ENCODE measurements around the gene BSN. TPM values are rescaled to one million over a fixed set of nuclear protein-coding genes. Genes with fewer than 3 reads are reported as not detected.

The BSN gene
- total RNA-seq, 1 donor from 2014 or later: 0.67 TPM

- Mint-ChIP-seq H3K27me3 (ENCODE audit: low read depth) (no peaks in the 10 kb centered on the region), H3K9me3 (no peaks in the 10 kb centered on the region), H3K36me3 (peaks cover 7% of the 10 kb centered on the region), H3K27ac (no peak overlapping the region), H3K4me1 (no peaks in the 10 kb centered on the region), H3K4me3 (no peak overlapping the region)
- DNase-seq (ENCODE audit: low spot score in 2 of 2, unreplicated experiment in 2 of 2): no peak
- no peak for TF ChIP-seq CTCF (IDR thresholded peaks at IDR 0.05; ENCODE audit: unreplicated experiment)
Measured at GRCh38 chr3:49705390-49705960, 151.2 kb downstream of the BSN start.

- no peak overlapping the region for H3K27ac Mint-ChIP-seq
- peaks cover 7% of the 10 kb centered on the region for H3K36me3 Mint-ChIP-seq
- no peak for DNase-seq (ENCODE audit: low spot score in 2 of 2, unreplicated experiment in 2 of 2)
- no peak overlapping the region for H3K4me3 Mint-ChIP-seq
- no peaks in the 10 kb centered on the region for H3K27me3 Mint-ChIP-seq (ENCODE audit: low read depth)
- no peak for TF ChIP-seq CTCF (IDR thresholded peaks at IDR 0.05; ENCODE audit: unreplicated experiment)
- no peaks in the 10 kb centered on the region for H3K4me1 Mint-ChIP-seq
- no peaks in the 10 kb centered on the region for H3K9me3 Mint-ChIP-seq
Measured at GRCh38 chr3:49706456-49707112, 152.3 kb downstream of the BSN start.

- Mint-ChIP-seq H3K9me3 (no peaks in the 10 kb centered on the region), H3K4me3 (no peak overlapping the region), H3K4me1 (no peaks in the 10 kb centered on the region), H3K27ac (no peak overlapping the region), H3K27me3 (ENCODE audit: low read depth) (no peaks in the 10 kb centered on the region), H3K36me3 (peaks cover 7% of the 10 kb centered on the region)
- no peak for DNase-seq (ENCODE audit: low spot score in 2 of 2, unreplicated experiment in 2 of 2)
- no peak for TF ChIP-seq CTCF (IDR thresholded peaks at IDR 0.05; ENCODE audit: unreplicated experiment)
Measured at GRCh38 chr3:49707113-49707480, 152.8 kb downstream of the BSN start.

- DNase-seq (ENCODE audit: low spot score in 2 of 2, unreplicated experiment in 2 of 2): no peak
- Mint-ChIP-seq H3K4me3 (no peak overlapping the region), H3K27ac (no peak overlapping the region), H3K4me1 (no peaks in the 10 kb centered on the region), H3K9me3 (no peaks in the 10 kb centered on the region), H3K36me3 (peaks cover 5% of the 10 kb centered on the region), H3K27me3 (ENCODE audit: low read depth) (no peaks in the 10 kb centered on the region)
- no peak for TF ChIP-seq CTCF (IDR thresholded peaks at IDR 0.05; ENCODE audit: unreplicated experiment)
Measured at GRCh38 chr3:49709852-49710251, 155.6 kb downstream of the BSN start.

DNA sequence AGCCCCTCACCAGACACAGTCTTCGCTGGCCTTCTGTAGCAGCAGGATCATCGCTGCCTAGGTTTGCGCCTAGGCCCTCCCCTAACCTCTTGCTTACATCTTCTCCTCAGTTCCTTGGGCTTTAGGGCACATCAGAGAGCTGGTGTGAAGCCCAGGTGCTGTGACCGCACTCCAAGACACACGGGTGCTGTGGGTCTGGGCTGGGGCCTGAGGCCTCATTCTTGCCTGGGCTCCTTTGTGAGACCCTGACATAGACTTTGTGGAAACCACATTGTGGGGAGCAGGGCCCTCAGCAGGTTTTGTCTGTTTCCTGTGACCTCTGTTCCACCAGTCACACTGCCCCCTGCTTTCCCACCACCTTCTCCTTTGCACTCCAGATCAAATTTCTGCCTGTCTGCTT lies 157.2 kb downstream of the BSN start:
- no peak overlapping the region for H3K4me3 Mint-ChIP-seq
- DNase-seq (ENCODE audit: low spot score in 2 of 2, unreplicated experiment in 2 of 2): no peak
- no peaks in the 10 kb centered on the region for H3K27me3 Mint-ChIP-seq (ENCODE audit: low read depth)
- H3K4me1 Mint-ChIP-seq: no peaks in the 10 kb centered on the region
- H3K9me3 Mint-ChIP-seq: no peaks in the 10 kb centered on the region
- H3K36me3 Mint-ChIP-seq: peaks cover 5% of the 10 kb centered on the region
- H3K27ac Mint-ChIP-seq: no peak overlapping the region
- TF ChIP-seq CTCF (IDR thresholded peaks at IDR 0.05; ENCODE audit: unreplicated experiment): no peak
